ENCODE measurements around the gene MYOZ1. TPM values are rescaled to one million over a fixed set of nuclear protein-coding genes. Genes with fewer than 3 reads are reported as not detected.

MYOZ1 gene
- total RNA-seq, 3 donors from 2014 or later, result 0.80 to 1.2 (median 0.98) TPM

DNA sequence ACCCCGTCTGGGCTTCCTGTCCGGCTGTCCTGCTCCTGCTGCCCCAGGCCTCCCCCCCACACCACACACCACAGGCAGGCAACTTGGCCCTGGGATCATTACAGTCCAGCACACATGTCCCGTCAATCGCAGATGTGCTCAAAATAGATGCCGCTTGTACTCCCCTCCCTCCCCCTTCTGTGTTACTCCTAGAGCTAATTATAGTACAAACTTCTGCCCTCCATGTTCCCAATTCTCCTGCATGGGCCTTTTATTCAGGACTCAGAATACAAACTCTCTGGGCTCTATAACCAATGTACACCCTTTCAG lies 14.7 kb upstream of the MYOZ1 start, which contains the start of gene SYNPO2L:
Gene SYNPO2L, minus strand, starts transcription at position 40 of the 309 bp plus-strand sequence. CDS start 107 bp downstream, outside the sequence.
- TF ChIP-seq POLR2A (IDR thresholded peaks at IDR 0.05) (no peak), POLR2AphosphoS5 (IDR thresholded peaks at IDR 0.05) (no peak)
- TF ChIP-seq, protein P1, sequence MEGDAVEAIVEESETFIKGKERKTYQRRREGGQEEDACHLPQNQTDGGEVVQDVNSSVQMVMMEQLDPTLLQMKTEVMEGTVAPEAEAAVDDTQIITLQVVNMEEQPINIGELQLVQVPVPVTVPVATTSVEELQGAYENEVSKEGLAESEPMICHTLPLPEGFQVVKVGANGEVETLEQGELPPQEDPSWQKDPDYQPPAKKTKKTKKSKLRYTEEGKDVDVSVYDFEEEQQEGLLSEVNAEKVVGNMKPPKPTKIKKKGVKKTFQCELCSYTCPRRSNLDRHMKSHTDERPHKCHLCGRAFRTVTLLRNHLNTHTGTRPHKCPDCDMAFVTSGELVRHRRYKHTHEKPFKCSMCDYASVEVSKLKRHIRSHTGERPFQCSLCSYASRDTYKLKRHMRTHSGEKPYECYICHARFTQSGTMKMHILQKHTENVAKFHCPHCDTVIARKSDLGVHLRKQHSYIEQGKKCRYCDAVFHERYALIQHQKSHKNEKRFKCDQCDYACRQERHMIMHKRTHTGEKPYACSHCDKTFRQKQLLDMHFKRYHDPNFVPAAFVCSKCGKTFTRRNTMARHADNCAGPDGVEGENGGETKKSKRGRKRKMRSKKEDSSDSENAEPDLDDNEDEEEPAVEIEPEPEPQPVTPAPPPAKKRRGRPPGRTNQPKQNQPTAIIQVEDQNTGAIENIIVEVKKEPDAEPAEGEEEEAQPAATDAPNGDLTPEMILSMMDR (IDR thresholded peaks at IDR 0.05), result no peak
- no peaks in the 10 kb centered on the region for H3K4me1 ChIP-seq
- H3K27me3 ChIP-seq, result no peaks in the 10 kb centered on the region
- no peak for DNase-seq (ENCODE audit: low spot score in 2 of 2)
- H3K27ac ChIP-seq, result no peak within 1 kb of the TSS
- no peaks in the 10 kb centered on the region for H3K9me3 ChIP-seq
- intact Hi-C loops (cut with DNase I; ENCODE audit: low total_unique reads), result no loop called here
- H3K36me3 ChIP-seq, result no peaks in the 10 kb centered on the region
- no peak within 1 kb of the TSS for H3K4me3 ChIP-seq

- no peaks in the 10 kb centered on the region for H3K4me1 ChIP-seq
- DNase-seq (ENCODE audit: low spot score in 2 of 2), result no peak
- TF ChIP-seq POLR2A (IDR thresholded peaks at IDR 0.05), result no peak
- TF ChIP-seq, protein P1 (IDR thresholded peaks at IDR 0.05), result no peak
- TF ChIP-seq POLR2AphosphoS5 (IDR thresholded peaks at IDR 0.05), result no peak
- no peaks in the 10 kb centered on the region for H3K9me3 ChIP-seq
- no peak overlapping the region for H3K27ac ChIP-seq
- H3K27me3 ChIP-seq, result no peaks in the 10 kb centered on the region
- no peak overlapping the region for H3K4me3 ChIP-seq
- intact Hi-C loops (cut with DNase I; ENCODE audit: low total_unique reads), result no loop called here
- H3K36me3 ChIP-seq, result no peaks in the 10 kb centered on the region
Measured at GRCh38 chr10:73655257-73655989, 14.1 kb upstream of the MYOZ1 start.

DNA sequence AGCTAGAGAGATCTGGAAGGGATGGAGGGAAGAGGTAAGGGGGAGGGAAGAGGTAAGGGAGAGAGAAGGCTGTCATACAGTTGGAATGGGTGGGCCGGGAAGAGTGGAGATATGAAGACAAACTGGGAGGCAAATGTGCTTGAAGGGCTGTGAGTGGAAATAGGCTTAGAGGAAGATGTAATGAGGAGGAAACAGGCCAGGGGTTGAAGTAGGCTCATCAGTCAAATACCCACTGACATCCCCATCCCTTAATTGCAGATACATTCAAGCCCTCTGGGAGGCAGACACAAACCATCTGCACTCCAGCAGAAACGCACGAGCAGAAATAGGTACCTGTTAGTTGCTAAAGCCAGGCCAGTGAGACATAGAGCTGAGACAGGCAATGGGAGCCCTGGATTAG lies 12.4 kb upstream of the MYOZ1 start:
- Histone ChIP-seq H3K36me3 (no peaks in the 10 kb centered on the region), H3K4me1 (no peaks in the 10 kb centered on the region), H3K27me3 (no peaks in the 10 kb centered on the region), H3K4me3 (no peak overlapping the region), H3K9me3 (no peaks in the 10 kb centered on the region), H3K27ac (no peak overlapping the region)
- DNase-seq (ENCODE audit: low spot score in 2 of 2), result no peak
- intact Hi-C loops (cut with DNase I; ENCODE audit: low total_unique reads), result no loop called here
- TF ChIP-seq POLR2AphosphoS5 (IDR thresholded peaks at IDR 0.05) (no peak), POLR2A (IDR thresholded peaks at IDR 0.05) (no peak)
- TF ChIP-seq, protein P1 (IDR thresholded peaks at IDR 0.05), result no peak

GRCh38 chr10:73653195-73653594 lies 11.9 kb upstream of the MYOZ1 start:
- no peak overlapping the region for H3K4me3 ChIP-seq
- intact Hi-C loops (cut with DNase I; ENCODE audit: low total_unique reads), result no loop called here
- no peaks in the 10 kb centered on the region for H3K9me3 ChIP-seq
- no peaks in the 10 kb centered on the region for H3K4me1 ChIP-seq
- DNase-seq (ENCODE audit: low spot score in 2 of 2), result no peak
- no peak overlapping the region for H3K27ac ChIP-seq
- no peaks in the 10 kb centered on the region for H3K36me3 ChIP-seq
- TF ChIP-seq POLR2A (IDR thresholded peaks at IDR 0.05) (no peak), POLR2AphosphoS5 (IDR thresholded peaks at IDR 0.05) (no peak)
- TF ChIP-seq, protein P1 (IDR thresholded peaks at IDR 0.05), result no peak
- no peaks in the 10 kb centered on the region for H3K27me3 ChIP-seq

DNA sequence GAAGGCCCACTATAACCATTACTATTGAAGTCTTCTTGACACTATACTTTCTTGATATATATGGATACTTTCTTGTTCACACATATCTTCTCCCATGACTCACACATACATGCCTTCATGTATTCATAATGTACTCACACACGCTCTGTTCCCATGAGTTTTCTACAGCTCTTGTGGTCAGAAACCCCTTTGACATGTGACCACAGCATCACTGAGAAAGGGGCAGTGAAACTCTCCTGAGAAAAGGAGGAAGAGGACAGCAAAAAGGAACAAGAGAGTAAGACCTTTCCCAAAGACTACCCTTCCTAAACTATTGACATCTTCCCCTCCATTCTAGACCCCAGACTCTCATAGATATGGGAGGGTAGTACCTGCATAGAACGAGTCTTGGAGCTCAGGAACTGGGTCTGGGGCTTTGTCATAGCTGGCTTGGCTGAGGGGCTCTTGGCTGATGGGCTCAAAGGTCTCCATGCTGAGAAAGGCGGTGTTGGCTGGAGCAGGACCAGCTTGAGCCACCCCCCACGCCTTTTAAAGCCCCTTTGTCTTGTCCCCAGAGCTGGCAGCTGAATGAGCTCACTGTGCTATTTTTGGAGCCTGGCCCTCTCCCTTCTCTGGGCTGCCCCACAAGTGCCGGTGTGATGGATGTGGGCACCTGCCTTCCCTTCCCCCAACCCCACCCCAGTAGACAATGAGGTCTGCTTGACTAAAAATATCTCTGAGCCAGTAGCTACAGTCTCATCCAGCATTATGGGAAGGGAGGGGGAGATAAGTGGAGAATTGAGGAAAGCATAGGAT lies 9.5 kb upstream of the MYOZ1 start:
- H3K27ac ChIP-seq, result no peak overlapping the region
- no peak for DNase-seq (ENCODE audit: low spot score in 2 of 2)
- intact Hi-C loops (cut with DNase I; ENCODE audit: low total_unique reads), result no loop called here
- H3K4me1 ChIP-seq, result no peaks in the 10 kb centered on the region
- H3K36me3 ChIP-seq, result no peaks in the 10 kb centered on the region
- H3K4me3 ChIP-seq, result no peak overlapping the region
- TF ChIP-seq POLR2A (IDR thresholded peaks at IDR 0.05) (no peak), POLR2AphosphoS5 (IDR thresholded peaks at IDR 0.05) (no peak)
- TF ChIP-seq, protein P1 (IDR thresholded peaks at IDR 0.05), result no peak
- no peaks in the 10 kb centered on the region for H3K9me3 ChIP-seq
- H3K27me3 ChIP-seq, result no peaks in the 10 kb centered on the region
